ENCODE data around the gene OMP. TPM values are rescaled to one million over a fixed set of nuclear protein-coding genes. Genes with fewer than 3 reads are reported as not detected.
"Not testable (repeated sequence)": the region's sequence is repeated elsewhere in the genome, so short reads cannot be mapped to it uniquely, and the experiment has no call there.

The OMP gene
- total RNA-seq, 1 donor from 2014 or later = not detected

DNA sequence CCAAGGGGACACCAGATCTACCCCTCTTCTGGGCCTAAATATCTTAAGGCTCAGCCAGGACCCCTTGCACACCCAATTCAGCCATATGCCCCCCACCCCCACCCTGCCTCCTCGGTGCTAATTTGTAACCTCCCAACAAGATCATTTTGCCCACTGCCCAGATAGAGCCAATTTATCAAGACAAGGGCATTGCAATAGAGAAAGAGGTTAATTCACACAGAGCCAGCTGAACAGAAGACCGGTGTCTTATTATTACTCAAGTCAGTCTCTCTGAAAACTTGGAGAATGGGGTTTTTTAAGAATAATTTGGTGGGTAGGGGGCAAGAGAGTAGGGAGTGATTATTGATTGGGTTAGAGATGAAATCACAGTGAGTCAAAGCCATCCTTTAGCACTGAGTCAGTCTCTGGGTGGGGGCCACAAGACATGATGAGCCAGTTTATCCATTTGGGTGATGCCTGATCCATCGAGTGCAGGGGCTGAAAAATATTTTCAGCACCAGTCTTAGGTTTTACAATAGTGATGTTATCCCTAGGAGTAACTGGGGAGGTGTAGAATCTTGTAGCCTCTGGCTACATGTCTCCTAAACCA, 45.7 kb upstream of the OMP start:
- Histone ChIP-seq H3K27me3 (ENCODE audit: low read depth) (no peaks in the 10 kb centered on the region), H3K4me1 (no peaks in the 10 kb centered on the region), H3K4me3 (no peak overlapping the region), H3K36me3 (no peaks in the 10 kb centered on the region), H3K27ac (replicated peaks) (no peak overlapping the region), H3K9me3 (replicated peaks) (peaks cover 33% of the 10 kb centered on the region)
- intact Hi-C loops (cut with micrococcal nuclease) = no loop called here
- TF ChIP-seq, protein P1, sequence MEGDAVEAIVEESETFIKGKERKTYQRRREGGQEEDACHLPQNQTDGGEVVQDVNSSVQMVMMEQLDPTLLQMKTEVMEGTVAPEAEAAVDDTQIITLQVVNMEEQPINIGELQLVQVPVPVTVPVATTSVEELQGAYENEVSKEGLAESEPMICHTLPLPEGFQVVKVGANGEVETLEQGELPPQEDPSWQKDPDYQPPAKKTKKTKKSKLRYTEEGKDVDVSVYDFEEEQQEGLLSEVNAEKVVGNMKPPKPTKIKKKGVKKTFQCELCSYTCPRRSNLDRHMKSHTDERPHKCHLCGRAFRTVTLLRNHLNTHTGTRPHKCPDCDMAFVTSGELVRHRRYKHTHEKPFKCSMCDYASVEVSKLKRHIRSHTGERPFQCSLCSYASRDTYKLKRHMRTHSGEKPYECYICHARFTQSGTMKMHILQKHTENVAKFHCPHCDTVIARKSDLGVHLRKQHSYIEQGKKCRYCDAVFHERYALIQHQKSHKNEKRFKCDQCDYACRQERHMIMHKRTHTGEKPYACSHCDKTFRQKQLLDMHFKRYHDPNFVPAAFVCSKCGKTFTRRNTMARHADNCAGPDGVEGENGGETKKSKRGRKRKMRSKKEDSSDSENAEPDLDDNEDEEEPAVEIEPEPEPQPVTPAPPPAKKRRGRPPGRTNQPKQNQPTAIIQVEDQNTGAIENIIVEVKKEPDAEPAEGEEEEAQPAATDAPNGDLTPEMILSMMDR (IDR thresholded peaks at IDR 0.05; ENCODE audit: borderline replicate concordance) = no peak
- no peak for DNase-seq

DNA sequence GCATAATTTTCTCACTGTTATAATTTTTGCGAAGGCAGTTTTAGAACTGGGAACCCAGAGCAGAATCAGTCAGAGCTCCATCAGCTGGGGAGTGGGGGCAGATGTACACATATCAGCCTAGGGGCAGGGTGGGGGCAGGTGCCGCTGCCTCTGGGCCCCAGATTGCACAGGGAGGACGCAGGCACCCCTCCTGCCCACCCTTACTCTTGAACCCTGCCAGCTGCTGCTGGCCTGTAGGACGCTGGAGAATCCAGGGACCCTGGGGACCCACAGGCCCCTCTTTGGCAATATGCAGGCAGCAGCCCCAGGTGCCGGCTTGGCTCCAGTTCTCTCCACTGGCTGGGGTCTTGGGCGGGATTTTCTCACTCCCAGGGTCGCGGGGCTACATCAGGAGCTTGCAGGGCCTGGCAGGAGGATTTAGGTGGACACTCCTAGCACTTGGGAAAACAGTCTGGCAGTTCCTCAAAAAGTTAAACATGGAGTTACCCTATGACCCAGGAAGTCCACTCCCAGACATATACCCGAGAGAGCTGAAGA, 44.6 kb upstream of the OMP start:
- Histone ChIP-seq H3K36me3 (no peaks in the 10 kb centered on the region), H3K4me3 (no peak overlapping the region), H3K4me1 (no peaks in the 10 kb centered on the region), H3K27me3 (ENCODE audit: low read depth) (no peaks in the 10 kb centered on the region), H3K9me3 (replicated peaks) (peaks cover 35% of the 10 kb centered on the region), H3K27ac (replicated peaks) (no peak overlapping the region)
- DNase-seq = no peak
- TF ChIP-seq, protein P1 (IDR thresholded peaks at IDR 0.05; ENCODE audit: borderline replicate concordance) = no peak
- intact Hi-C loops (cut with micrococcal nuclease) = no loop called here

DNA sequence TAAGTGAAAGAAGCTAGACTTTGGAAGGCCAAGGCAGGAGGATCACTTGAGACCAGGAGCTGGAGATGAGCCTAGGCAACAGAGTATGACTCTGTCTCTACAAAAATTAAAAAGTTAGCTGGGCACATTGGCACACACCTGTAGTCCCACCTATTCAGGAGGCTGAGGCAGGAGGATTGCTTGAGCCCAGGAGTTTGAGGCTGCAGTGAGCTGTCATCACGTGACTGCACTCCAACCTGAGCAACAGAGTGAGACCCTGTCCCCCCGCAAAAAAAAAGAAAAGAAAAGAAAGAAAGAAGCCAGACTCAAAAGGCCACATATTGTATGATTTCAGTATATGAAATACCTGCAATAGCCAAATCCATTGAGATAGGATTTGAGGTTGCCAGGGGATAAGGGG, 43.7 kb upstream of the OMP start:
- TF ChIP-seq, protein P1 (IDR thresholded peaks at IDR 0.05; ENCODE audit: borderline replicate concordance) = no peak
- intact Hi-C loops (cut with micrococcal nuclease) = no loop called here
- H3K9me3 ChIP-seq (replicated peaks) = peaks cover 35% of the 10 kb centered on the region
- H3K4me3 ChIP-seq = no peak overlapping the region
- no peaks in the 10 kb centered on the region for H3K36me3 ChIP-seq
- H3K4me1 ChIP-seq = no peaks in the 10 kb centered on the region
- no peak overlapping the region for H3K27ac ChIP-seq (replicated peaks)
- H3K27me3 ChIP-seq (ENCODE audit: low read depth) = no peaks in the 10 kb centered on the region
- DNase-seq = no peak

DNA sequence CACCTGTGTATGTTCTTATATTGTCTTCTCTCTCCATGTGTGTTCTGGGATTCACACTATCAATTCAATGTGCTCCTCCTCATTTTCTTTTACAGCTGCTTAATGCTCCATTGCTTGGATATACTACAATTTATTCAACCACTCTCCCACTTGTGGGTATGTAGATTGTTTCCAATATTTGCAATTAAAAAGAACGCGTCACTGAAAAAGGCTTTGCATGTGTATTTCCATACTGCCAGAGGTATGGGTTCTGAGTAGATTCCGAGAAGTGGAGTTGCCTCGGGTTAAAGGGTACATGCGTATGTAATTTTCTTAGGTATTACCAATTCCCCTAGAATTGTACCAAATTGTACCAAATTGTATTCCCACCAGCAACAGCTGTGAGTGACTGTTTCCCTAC, 42.8 kb upstream of the OMP start:
- Histone ChIP-seq H3K27ac (replicated peaks) (no peak overlapping the region), H3K9me3 (replicated peaks) (peaks cover 35% of the 10 kb centered on the region), H3K4me3 (no peak overlapping the region), H3K4me1 (no peaks in the 10 kb centered on the region), H3K27me3 (ENCODE audit: low read depth) (no peaks in the 10 kb centered on the region), H3K36me3 (no peaks in the 10 kb centered on the region)
- TF ChIP-seq, protein P1 (IDR thresholded peaks at IDR 0.05; ENCODE audit: borderline replicate concordance) = no peak
- intact Hi-C loops (cut with micrococcal nuclease) = no loop called here
- DNase-seq = no peak

DNA sequence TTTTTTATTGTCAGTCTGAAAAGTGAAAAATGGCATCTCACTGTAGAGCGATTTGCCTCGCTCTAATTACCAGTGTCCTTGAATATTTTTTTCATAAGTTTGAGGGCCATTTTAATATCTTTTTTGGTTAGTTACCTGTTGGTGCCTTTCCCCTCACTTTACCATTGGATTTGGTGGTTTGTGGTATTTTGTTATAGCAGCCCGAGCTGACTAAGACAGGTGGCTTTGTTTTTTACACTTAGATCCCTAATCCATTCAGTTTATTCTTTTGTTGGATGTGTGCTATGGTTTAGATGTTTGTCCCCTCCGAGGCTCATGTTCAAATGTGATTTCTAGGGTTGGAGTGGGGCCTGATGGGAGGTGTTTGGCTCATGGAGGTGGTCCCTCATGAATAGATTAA, 42.4 kb upstream of the OMP start:
- DNase-seq = no peak
- H3K36me3 ChIP-seq = no peaks in the 10 kb centered on the region
- no peak overlapping the region for H3K27ac ChIP-seq (replicated peaks)
- no peaks in the 10 kb centered on the region for H3K4me1 ChIP-seq
- H3K4me3 ChIP-seq = no peak overlapping the region
- TF ChIP-seq, protein P1 (IDR thresholded peaks at IDR 0.05; ENCODE audit: borderline replicate concordance) = no peak
- intact Hi-C loops (cut with micrococcal nuclease) = no loop called here
- H3K27me3 ChIP-seq (ENCODE audit: low read depth) = no peaks in the 10 kb centered on the region
- peaks cover 35% of the 10 kb centered on the region for H3K9me3 ChIP-seq (replicated peaks)

DNA sequence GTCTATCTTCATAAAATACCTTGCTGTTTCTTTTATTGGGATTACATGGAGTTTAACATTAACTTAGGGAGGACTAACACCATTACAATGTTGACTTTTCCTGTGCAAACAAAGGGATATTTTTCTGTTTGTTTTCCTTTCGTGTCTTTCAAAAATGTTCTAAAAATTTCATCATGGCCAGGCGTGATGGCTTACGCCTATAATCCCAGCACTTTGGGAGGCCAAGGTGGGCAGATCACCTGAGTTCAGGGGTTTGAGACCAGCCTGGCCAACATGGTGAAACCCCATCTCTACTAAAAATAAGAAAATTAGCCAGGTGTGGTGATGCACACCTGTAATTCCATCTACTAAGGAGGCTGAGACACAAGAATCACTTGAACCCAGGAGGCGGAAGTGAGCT, 41.4 kb upstream of the OMP start:
- peaks cover 25% of the 10 kb centered on the region for H3K9me3 ChIP-seq (replicated peaks)
- H3K36me3 ChIP-seq; H3K4me1 ChIP-seq; intact Hi-C loops (cut with micrococcal nuclease); H3K4me3 ChIP-seq; H3K27me3 ChIP-seq (ENCODE audit: low read depth); H3K27ac ChIP-seq (replicated peaks); DNase-seq: not testable (repeated sequence)
